Measurements from ENCODE around the gene RAB11FIP2.

DNA sequence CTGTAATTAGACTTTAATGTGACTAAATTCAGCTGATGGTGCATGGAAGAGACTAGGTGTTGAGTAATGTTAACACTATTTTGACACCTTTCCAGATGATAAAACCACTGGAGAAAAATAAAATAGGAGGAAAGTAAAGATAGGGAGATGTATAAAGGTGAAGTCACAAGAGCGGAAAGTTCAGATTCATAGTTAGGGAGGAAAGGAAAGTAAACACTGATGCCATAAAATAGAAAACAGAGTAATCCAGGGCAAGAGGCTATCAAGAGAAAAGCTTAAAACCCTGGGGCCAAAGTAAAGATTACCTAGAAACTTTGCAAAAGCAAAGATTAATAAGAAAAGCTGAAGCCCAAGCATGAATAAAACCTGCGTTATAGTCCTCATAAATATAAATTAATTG lies 62.8 kb downstream of the RAB11FIP2 start:
- TF ChIP-seq CTCF (IDR thresholded peaks at IDR 0.05) (no peak), POLR2A (IDR thresholded peaks at IDR 0.05) (no peak)
